ENCODE measurements around the gene IQCH. TPM values are rescaled to one million over a fixed set of nuclear protein-coding genes. Genes with fewer than 3 reads are reported as not detected.

Gene IQCH
- total RNA-seq, 1 experiment from 2014 or later = 1.9 TPM

Other genes with a start within 250 kb of the IQCH start
- gene SMAD3, start 189.2 kb upstream of the IQCH start, total RNA-seq (2014; rRNA removed; shearing (Covaris generic)) = 63.5 and 82.5 TPM in 2 replicates
- gene AAGAB, start 125 bp upstream of the IQCH start, total RNA-seq (2014; rRNA removed; shearing (Covaris generic)) = 42.0 and 43.8 TPM in 2 replicates

Measured in HT-29 (cell line).